Endothelial cell of umbilical vein (primary cell): ENCODE results near the gene TBC1D5.

Experiments used
- MYC ChIP-seq: IDR thresholded peaks from one replicate; pipeline ENCODE4 v1.6.1; 2011; ENCODE audit warnings: mild to moderate bottlenecking, low read depth, low read length
- POLR2A ChIP-seq: IDR thresholded peaks from 2 replicates; pipeline ENCODE4 v1.6.1; 2012; ENCODE audit warnings: low read depth, mild to moderate bottlenecking, control low read depth, low read length
- POLR2AphosphoS5 ChIP-seq: IDR thresholded peaks from 2 replicates; pipeline ENCODE4 v1.6.1; 2012; ENCODE audit warnings: low read depth, mild to moderate bottlenecking, control low read depth, low read length, moderate library complexity; ENCODE audit not compliant: insufficient read depth
- TF ChIP-seq, protein P1 (sequence below), 2 donors: IDR thresholded peaks; 1 replicate in 1 of 2; 2 replicates in 1 of 2; pipeline ENCODE4 v1.5.1; 2011; ENCODE audit warnings: low read length in 2 of 2, mild to moderate bottlenecking in 2 of 2, moderate library complexity in 2 of 2, control low read depth in 1 of 2, inconsistent platforms in 1 of 2, low read depth in 1 of 2; ENCODE audit not compliant: insufficient read depth in 1 of 2; ENCODE audit errors: extremely low read depth in 1 of 2

DNA sequence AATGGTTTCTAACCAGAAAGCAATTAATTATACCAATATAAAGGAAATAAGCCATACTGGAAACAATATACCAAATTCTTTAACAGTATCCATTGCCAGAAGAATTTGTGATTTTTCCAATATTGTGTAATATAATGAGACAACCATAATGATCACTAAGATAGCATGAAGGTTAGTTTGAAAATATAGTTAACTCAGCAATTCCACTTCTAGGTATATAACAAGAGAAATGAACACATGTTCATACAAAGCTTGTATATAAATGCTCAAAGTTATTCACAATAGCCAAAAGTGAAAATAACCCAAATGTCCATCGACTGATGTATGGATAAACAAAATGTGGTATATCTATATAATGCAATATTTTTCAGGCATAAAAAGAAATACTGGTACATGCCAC, 369.1 kb downstream of the TBC1D5 start:
- TF ChIP-seq, protein P1, sequence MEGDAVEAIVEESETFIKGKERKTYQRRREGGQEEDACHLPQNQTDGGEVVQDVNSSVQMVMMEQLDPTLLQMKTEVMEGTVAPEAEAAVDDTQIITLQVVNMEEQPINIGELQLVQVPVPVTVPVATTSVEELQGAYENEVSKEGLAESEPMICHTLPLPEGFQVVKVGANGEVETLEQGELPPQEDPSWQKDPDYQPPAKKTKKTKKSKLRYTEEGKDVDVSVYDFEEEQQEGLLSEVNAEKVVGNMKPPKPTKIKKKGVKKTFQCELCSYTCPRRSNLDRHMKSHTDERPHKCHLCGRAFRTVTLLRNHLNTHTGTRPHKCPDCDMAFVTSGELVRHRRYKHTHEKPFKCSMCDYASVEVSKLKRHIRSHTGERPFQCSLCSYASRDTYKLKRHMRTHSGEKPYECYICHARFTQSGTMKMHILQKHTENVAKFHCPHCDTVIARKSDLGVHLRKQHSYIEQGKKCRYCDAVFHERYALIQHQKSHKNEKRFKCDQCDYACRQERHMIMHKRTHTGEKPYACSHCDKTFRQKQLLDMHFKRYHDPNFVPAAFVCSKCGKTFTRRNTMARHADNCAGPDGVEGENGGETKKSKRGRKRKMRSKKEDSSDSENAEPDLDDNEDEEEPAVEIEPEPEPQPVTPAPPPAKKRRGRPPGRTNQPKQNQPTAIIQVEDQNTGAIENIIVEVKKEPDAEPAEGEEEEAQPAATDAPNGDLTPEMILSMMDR (IDR thresholded peaks at IDR 0.05; ENCODE audit: extremely low read depth in 1 of 2, insufficient read depth in 1 of 2, low read depth in 1 of 2, low read length in 2 of 2), result no peak
- TF ChIP-seq POLR2A, result no peak
- no peak for TF ChIP-seq POLR2AphosphoS5
- no peak for TF ChIP-seq MYC
